ENCODE measurements around the gene TOR1AIP1. TPM values are rescaled to one million over a fixed set of nuclear protein-coding genes. Genes with fewer than 3 reads are reported as not detected.

Gene TOR1AIP1
- total RNA-seq, 1 donor from 2014 or later, result 16.1 TPM

DNA sequence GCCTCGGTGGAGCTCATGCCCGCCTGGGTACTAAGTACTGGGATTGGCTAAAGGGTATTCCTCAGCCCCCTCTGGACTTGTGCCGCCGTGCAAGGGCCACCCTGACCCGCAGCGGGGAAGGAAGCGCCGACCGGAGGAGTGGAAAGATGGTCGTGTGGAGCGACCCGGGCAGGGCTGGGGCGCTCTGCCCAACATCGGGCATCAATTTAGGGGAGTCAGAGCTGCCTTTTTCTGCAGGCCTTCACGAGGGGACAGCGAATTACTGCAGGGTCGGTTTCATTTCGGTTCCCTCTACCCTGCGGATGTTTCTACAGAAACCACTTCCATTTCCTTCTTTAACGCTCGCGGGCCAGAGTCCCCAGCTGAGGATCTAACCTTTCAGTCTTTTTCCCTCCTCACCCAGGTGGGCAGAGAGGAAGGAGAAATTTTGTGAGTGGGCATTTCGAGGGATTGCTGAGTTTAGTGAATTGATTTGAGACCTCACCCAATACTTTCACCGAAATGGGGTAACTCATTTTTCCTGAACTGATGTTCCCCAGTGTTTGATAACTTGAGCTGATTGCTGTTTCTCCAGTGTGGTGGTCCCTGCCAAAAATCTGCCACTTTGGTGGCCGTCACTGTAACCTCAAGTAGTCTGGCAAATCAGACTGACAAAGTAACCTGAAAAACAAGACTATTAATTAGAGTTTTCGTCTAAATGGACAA is 1.1 kb downstream of the TOR1AIP1 start:
- Histone ChIP-seq H3K36me3 (ENCODE audit: control insufficient read depth, insufficient read depth, low read length) (peaks cover 3% of the 10 kb centered on the region), H3K27me3 (ENCODE audit: control insufficient read depth, insufficient read depth, low read length) (no peaks in the 10 kb centered on the region), H3K4me3 (ENCODE audit: low read depth, low read length) (peak overlapping the region; percentile 53)
- DNase-seq (ENCODE audit: low read depth) (no peak), FAIRE-seq (no peak)
- TF ChIP-seq CTCF (IDR thresholded peaks at IDR 0.05; ENCODE audit: insufficient read depth, low read length, severe bottlenecking), result no peak

- no peak for FAIRE-seq
- no peaks in the 10 kb centered on the region for H3K27me3 ChIP-seq (ENCODE audit: control insufficient read depth, insufficient read depth, low read length)
- TF ChIP-seq CTCF (IDR thresholded peaks at IDR 0.05; ENCODE audit: insufficient read depth, low read length, severe bottlenecking), result no peak
- H3K36me3 ChIP-seq (ENCODE audit: control insufficient read depth, insufficient read depth, low read length), result peaks cover 3% of the 10 kb centered on the region
- DNase-seq (ENCODE audit: low read depth), result peak; percentile 99
- H3K4me3 ChIP-seq (ENCODE audit: low read depth, low read length), result peak overlapping the region; percentile 53
Measured at GRCh38 chr1:179883745-179884138, 1.7 kb downstream of the TOR1AIP1 start.

GRCh38 chr1:179888071-179888470 is 6.0 kb downstream of the TOR1AIP1 start:
- DNase-seq (ENCODE audit: low read depth), result no peak
- H3K27me3 ChIP-seq (ENCODE audit: control insufficient read depth, insufficient read depth, low read length), result no peaks in the 10 kb centered on the region
- no peak for FAIRE-seq
- H3K36me3 ChIP-seq (ENCODE audit: control insufficient read depth, insufficient read depth, low read length), result peaks cover 3% of the 10 kb centered on the region
- no peak for TF ChIP-seq CTCF (IDR thresholded peaks at IDR 0.05; ENCODE audit: insufficient read depth, low read length, severe bottlenecking)
- H3K4me3 ChIP-seq (ENCODE audit: low read depth, low read length), result no peak overlapping the region

GRCh38 chr1:179889589-179889988 is 7.5 kb downstream of the TOR1AIP1 start:
- H3K27me3 ChIP-seq (ENCODE audit: control insufficient read depth, insufficient read depth, low read length), result no peaks in the 10 kb centered on the region
- H3K4me3 ChIP-seq (ENCODE audit: low read depth, low read length), result no peak overlapping the region
- DNase-seq (ENCODE audit: low read depth), result no peak
- H3K36me3 ChIP-seq (ENCODE audit: control insufficient read depth, insufficient read depth, low read length), result peaks cover 3% of the 10 kb centered on the region
- no peak for FAIRE-seq
- TF ChIP-seq CTCF (IDR thresholded peaks at IDR 0.05; ENCODE audit: insufficient read depth, low read length, severe bottlenecking), result no peak

DNA sequence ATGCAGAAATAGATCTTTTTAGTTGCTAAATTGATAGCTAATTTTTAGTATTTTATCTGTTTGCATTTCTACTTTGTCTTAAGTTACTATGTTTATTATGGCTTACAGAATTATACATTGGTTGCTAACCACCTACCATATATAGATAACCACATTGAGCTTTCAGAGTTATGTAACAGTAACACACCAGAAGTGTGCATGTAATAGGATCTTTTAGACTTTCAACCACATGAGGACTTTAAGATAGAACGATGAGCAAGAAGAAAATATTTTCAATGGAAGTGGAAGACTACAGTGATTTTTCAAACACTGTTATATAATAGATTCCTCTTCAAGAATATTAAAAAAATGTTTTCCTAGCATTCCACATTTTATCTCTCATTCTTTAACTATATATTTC is 28.8 kb downstream of the TOR1AIP1 start:
- Histone ChIP-seq H3K4me3 (ENCODE audit: low read depth, low read length) (no peak overlapping the region), H3K27me3 (ENCODE audit: control insufficient read depth, insufficient read depth, low read length) (no peaks in the 10 kb centered on the region), H3K36me3 (ENCODE audit: control insufficient read depth, insufficient read depth, low read length) (peaks cover 3% of the 10 kb centered on the region)
- TF ChIP-seq CTCF (IDR thresholded peaks at IDR 0.05; ENCODE audit: insufficient read depth, low read length, severe bottlenecking), result no peak
- DNase-seq (ENCODE audit: low read depth) (no peak), FAIRE-seq (no peak)

- peaks cover 3% of the 10 kb centered on the region for H3K36me3 ChIP-seq (ENCODE audit: control insufficient read depth, insufficient read depth, low read length)
- FAIRE-seq, result no peak
- no peaks in the 10 kb centered on the region for H3K27me3 ChIP-seq (ENCODE audit: control insufficient read depth, insufficient read depth, low read length)
- H3K4me3 ChIP-seq (ENCODE audit: low read depth, low read length), result no peak overlapping the region
- DNase-seq (ENCODE audit: low read depth), result no peak
- TF ChIP-seq CTCF (IDR thresholded peaks at IDR 0.05; ENCODE audit: insufficient read depth, low read length, severe bottlenecking), result no peak
Measured at GRCh38 chr1:179911812-179912211, 29.7 kb downstream of the TOR1AIP1 start.
